Endothelial cell of umbilical vein (primary cell): ENCODE measurements around the gene MAX. TPM values are rescaled to one million over a fixed set of nuclear protein-coding genes. Genes with fewer than 3 reads are reported as not detected.
"Not testable (repeated sequence)": the region's sequence is repeated elsewhere in the genome, so short reads cannot be mapped to it uniquely, and the experiment has no call there.

Experiments
- BruUV-seq: library from RNA; stranded (reverse); fragments of 400-500 nt; replicated peaks from 2 replicates; lab custom pipeline; 2021; lab: Mats Ljungman, UMichigan
- CTCF ChIA-PET: fragments of 300-600, 350-600 bp; sonication (Branson Sonifier 250); formaldehyde crosslinking; loops from one replicate; lab custom pipeline; 2021; ENCODE audit warnings: antibody characterized with exemption, inconsistent platforms; lab: Charles Lee
- POLR2A ChIA-PET: fragments of 300-600, 350-600 bp; sonication (Branson Sonifier 250); formaldehyde crosslinking; loops from one replicate; lab custom pipeline; 2021; ENCODE audit warnings: antibody characterized with exemption, inconsistent platforms; lab: Charles Lee
- DNase-seq: peaks from one replicate; pipeline ENCODE4 v3.0.0-alpha.2; 2011; ENCODE audit warnings: low read depth, low spot score
- FAIRE-seq: peaks from 2 replicates; lab custom pipeline; 2011; peaks lifted over from hg19 to GRCh38; lab: Jason Lieb, UNC
- H2AFZ ChIP-seq: 2 replicates; pipeline ENCODE4 v1.6.0; 2012; ENCODE audit warnings: low read depth, low read length, control low read depth, inconsistent platforms
- H3K27ac ChIP-seq: 2 replicates; pipeline ENCODE4 v1.5.1; 2011; ENCODE audit warnings: low read depth, mild to moderate bottlenecking, control low read depth, low read length, moderate library complexity; ENCODE audit not compliant: insufficient read depth
- H3K27me3 ChIP-seq, 2 experiments: 2 replicates each; pipeline versions ENCODE4 v1.6.0 to v1.6.1; 2011; ENCODE audit warnings: low read length in 2 of 2, mixed read lengths in 1 of 2; ENCODE audit not compliant: control insufficient read depth in 2 of 2, insufficient read depth in 2 of 2
- H3K36me3 ChIP-seq, 2 experiments: 2 replicates in 1 of 2; 3 replicates in 1 of 2; pipeline ENCODE4 v1.5.1; 2011; ENCODE audit warnings: low read length in 2 of 2, mild to moderate bottlenecking in 1 of 2, moderate library complexity in 1 of 2; ENCODE audit not compliant: control insufficient read depth in 2 of 2, insufficient read depth in 2 of 2; ENCODE audit errors: extremely low read depth in 1 of 2
- H3K4me1 ChIP-seq: 3 replicates; pipeline ENCODE4 v1.5.1; 2011; ENCODE audit warnings: mild to moderate bottlenecking, low read length; ENCODE audit not compliant: control insufficient read depth, insufficient read depth; ENCODE audit errors: extremely low read depth
- H3K4me2 ChIP-seq: 2 replicates; pipeline ENCODE4 v1.6.1; 2011; ENCODE audit warnings: low read length, control low read depth, mixed read lengths; ENCODE audit not compliant: insufficient read depth
- H3K4me3 ChIP-seq, 3 experiments: fragments of 200-600 bp in 1 of 3; sonication (generic), shearing (Covaris generic) in 1 of 3; replicated peaks in 1 of 3; 2 replicates each; pipeline ENCODE4 v1.5.1; 2011 to 2016; ENCODE audit warnings: control low read depth in 3 of 3, low read length in 3 of 3, mild to moderate bottlenecking in 2 of 3, inconsistent platforms in 1 of 3, low read depth in 1 of 3, moderate library complexity in 1 of 3; ENCODE audit not compliant: insufficient read depth in 1 of 3
- H3K79me2 ChIP-seq: 2 replicates; pipeline ENCODE4 v1.6.0; 2012; ENCODE audit warnings: low read length, inconsistent platforms; ENCODE audit not compliant: control insufficient read depth, insufficient read depth
- H3K9ac ChIP-seq: replicated peaks from 2 replicates; pipeline ENCODE3; 2011; ENCODE audit warnings: low read length, control low read depth; ENCODE audit not compliant: insufficient read depth; ENCODE audit errors: extremely low read depth
- H3K9me1 ChIP-seq: replicated peaks from 3 replicates; pipeline ENCODE4 v1.6.0; 2011; ENCODE audit warnings: mild to moderate bottlenecking, low read length; ENCODE audit not compliant: control insufficient read depth, insufficient read depth; ENCODE audit errors: extremely low read depth
- H3K9me3 ChIP-seq: replicated peaks from 2 replicates; pipeline ENCODE4 v1.5.1; 2012; ENCODE audit warnings: low read length, inconsistent platforms; ENCODE audit not compliant: control insufficient read depth, insufficient read depth
- H4K20me1 ChIP-seq: replicated peaks from 2 replicates; pipeline ENCODE3; 2011; ENCODE audit warnings: mild to moderate bottlenecking, low read length; ENCODE audit not compliant: control insufficient read depth, insufficient read depth; ENCODE audit errors: extremely low read depth
- EZH2 ChIP-seq: IDR thresholded peaks from 2 replicates; pipeline ENCODE4 v1.6.1; 2012; ENCODE audit warnings: borderline replicate concordance, low read depth, mild to moderate bottlenecking, moderate library complexity, low read length, inconsistent platforms; ENCODE audit not compliant: severe bottlenecking
- FOS ChIP-seq: IDR thresholded peaks from 2 replicates; pipeline ENCODE4 v1.6.1; 2011; ENCODE audit warnings: mild to moderate bottlenecking, low read length, moderate library complexity, borderline replicate concordance; ENCODE audit not compliant: insufficient read depth
- GATA2 ChIP-seq: IDR thresholded peaks from 2 replicates; pipeline ENCODE4 v1.7.0; 2011; ENCODE audit warnings: low read depth, mild to moderate bottlenecking, moderate library complexity, mixed read lengths, low read length; ENCODE audit not compliant: insufficient read length, insufficient read depth
- JUN ChIP-seq: IDR thresholded peaks from 2 replicates; pipeline ENCODE4 v1.6.1; 2011; ENCODE audit warnings: borderline replicate concordance, low read depth; ENCODE audit not compliant: insufficient read length, insufficient read depth
- MYC ChIP-seq: IDR thresholded peaks from one replicate; pipeline ENCODE4 v1.6.1; 2011; ENCODE audit warnings: mild to moderate bottlenecking, low read depth, low read length
- POLR2A ChIP-seq: IDR thresholded peaks from 2 replicates; pipeline ENCODE4 v1.6.1; 2012; ENCODE audit warnings: low read depth, mild to moderate bottlenecking, control low read depth, low read length
- POLR2AphosphoS5 ChIP-seq: IDR thresholded peaks from 2 replicates; pipeline ENCODE4 v1.6.1; 2012; ENCODE audit warnings: low read depth, mild to moderate bottlenecking, control low read depth, low read length, moderate library complexity; ENCODE audit not compliant: insufficient read depth
- dilution Hi-C: fragments of 300-500 bp; cut with MboI; formaldehyde crosslinking; loops from one replicate; pipeline ENCODE4 v1.15.0; 2019; ENCODE audit warnings: low sequenced_read_pairs; ENCODE audit not compliant: extremely low pct_ligation_motif_present
- intact Hi-C: fragments of 100-400 bp; cut with micrococcal nuclease; formaldehyde crosslinking; loops from one replicate; pipeline ENCODE4 v1.10.0; 2022
- polyA plus RNA-seq, 4 experiments: library from polyadenylated mRNA; depleted of rRNA in 3 of 4; stranded (reverse) in 3 of 4; unstranded in 1 of 4; fragments of >200 nt; gene quantifications; 2 replicates each; pipeline versions ENCODE4 v1.2.1 to v1.2.3, GENCODE V29; 2011 to 2012; ENCODE audit warnings: missing spikeins in 1 of 4
- total RNA-seq: library from RNA; stranded (reverse); gene quantifications from 2 replicates; pipeline ENCODE4 v1.2.3, GENCODE V29; 2021
- TF ChIP-seq, protein P1 (sequence below), 2 donors: IDR thresholded peaks; 1 replicate in 1 of 2; 2 replicates in 1 of 2; pipeline ENCODE4 v1.5.1; 2011; ENCODE audit warnings: low read length in 2 of 2, mild to moderate bottlenecking in 2 of 2, moderate library complexity in 2 of 2, control low read depth in 1 of 2, inconsistent platforms in 1 of 2, low read depth in 1 of 2; ENCODE audit not compliant: insufficient read depth in 1 of 2; ENCODE audit errors: extremely low read depth in 1 of 2
- TF ChIP-seq, protein P2 (sequence below): IDR thresholded peaks from 2 replicates; pipeline ENCODE4 v1.6.1; 2011; ENCODE audit not compliant: insufficient read depth, insufficient read length

MAX gene
- total and polyA plus RNA-seq, 2 donors (not counting 3 experiments of a cell fraction or from before 2014, with no cell fraction given): 70.1 to 79.5 TPM

DNA sequence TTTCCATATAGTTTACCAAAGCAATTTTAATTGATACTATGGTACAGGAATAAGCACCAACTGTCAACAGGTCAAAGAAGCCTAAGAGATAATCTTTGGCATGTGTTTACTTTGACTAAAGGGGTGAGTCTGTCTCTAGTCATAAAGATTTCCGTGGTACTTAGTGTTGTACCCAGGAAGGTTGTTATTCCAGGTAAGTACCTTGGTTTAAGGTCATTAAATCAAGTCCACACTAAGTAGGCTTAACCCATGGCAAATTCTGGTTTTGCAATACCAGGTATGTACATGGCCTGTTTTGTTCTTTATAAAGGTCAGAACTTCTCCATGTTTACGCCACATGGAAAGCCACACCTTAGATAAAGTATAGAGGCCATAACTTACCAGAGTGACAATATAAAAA, 10.0 kb downstream of the MAX start:
- TF ChIP-seq JUN: no peak
- TF ChIP-seq, protein P1, sequence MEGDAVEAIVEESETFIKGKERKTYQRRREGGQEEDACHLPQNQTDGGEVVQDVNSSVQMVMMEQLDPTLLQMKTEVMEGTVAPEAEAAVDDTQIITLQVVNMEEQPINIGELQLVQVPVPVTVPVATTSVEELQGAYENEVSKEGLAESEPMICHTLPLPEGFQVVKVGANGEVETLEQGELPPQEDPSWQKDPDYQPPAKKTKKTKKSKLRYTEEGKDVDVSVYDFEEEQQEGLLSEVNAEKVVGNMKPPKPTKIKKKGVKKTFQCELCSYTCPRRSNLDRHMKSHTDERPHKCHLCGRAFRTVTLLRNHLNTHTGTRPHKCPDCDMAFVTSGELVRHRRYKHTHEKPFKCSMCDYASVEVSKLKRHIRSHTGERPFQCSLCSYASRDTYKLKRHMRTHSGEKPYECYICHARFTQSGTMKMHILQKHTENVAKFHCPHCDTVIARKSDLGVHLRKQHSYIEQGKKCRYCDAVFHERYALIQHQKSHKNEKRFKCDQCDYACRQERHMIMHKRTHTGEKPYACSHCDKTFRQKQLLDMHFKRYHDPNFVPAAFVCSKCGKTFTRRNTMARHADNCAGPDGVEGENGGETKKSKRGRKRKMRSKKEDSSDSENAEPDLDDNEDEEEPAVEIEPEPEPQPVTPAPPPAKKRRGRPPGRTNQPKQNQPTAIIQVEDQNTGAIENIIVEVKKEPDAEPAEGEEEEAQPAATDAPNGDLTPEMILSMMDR (IDR thresholded peaks at IDR 0.05; ENCODE audit: extremely low read depth in 1 of 2, insufficient read depth in 1 of 2, low read depth in 1 of 2, low read length in 2 of 2): no peak
- TF ChIP-seq GATA2: no peak
- no peak for TF ChIP-seq FOS
- no peak for TF ChIP-seq POLR2AphosphoS5
- no peak for TF ChIP-seq MYC
- TF ChIP-seq EZH2: no peak
- TF ChIP-seq POLR2A: no peak
- TF ChIP-seq, protein P2, sequence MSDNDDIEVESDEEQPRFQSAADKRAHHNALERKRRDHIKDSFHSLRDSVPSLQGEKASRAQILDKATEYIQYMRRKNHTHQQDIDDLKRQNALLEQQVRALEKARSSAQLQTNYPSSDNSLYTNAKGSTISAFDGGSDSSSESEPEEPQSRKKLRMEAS: no peak
- intact Hi-C loops: no loop called here
- H3K27ac ChIP-seq: no peak overlapping the region
- no peak for DNase-seq
- no peak overlapping the region for H3K9ac ChIP-seq
- H3K79me2 ChIP-seq: peaks cover 37% of the 10 kb centered on the region
- no peaks in the 10 kb centered on the region for H3K27me3 ChIP-seq
- BruUV-seq: no TSS peak
- H3K4me3 ChIP-seq: no peak overlapping the region
- H3K4me2 ChIP-seq: no peak overlapping the region
- H3K4me1 ChIP-seq: no peaks in the 10 kb centered on the region
- CTCF ChIA-PET: interaction anchor here (0.6 kb wide), 1 partner anchor 10 kb away, joined by 3 read pairs; no protein-coding TSS in a partner anchor
- POLR2A ChIA-PET: no interaction called here
- FAIRE-seq: no peak
- peaks cover 2% of the 10 kb centered on the region for H3K9me1 ChIP-seq
- H4K20me1 ChIP-seq: peaks cover 5% of the 10 kb centered on the region
- no peak overlapping the region for H2AFZ ChIP-seq
- dilution Hi-C loops: no loop called here
- no peaks in the 10 kb centered on the region for H3K9me3 ChIP-seq
- H3K36me3 ChIP-seq: peaks cover 38% of the 10 kb centered on the region in 2 experiments

DNA sequence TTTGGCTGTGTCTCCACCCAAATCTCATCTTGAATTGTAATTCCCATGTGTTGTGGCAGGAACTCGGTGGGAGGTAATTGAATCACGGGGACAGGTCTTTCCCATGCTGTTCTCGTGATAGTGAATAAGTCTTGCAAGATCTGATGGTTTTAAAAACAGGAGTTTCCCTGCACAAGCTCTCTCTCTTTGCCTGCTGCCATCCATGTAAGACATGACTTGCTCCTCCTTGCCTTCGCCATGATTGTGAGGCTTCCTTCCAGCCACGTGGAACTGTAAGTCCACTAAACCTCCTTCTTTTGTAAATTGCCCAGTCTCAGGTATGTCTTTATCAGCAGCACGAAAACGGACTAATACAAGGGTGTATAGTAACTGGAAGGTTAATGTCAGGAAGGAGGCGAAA, 14.5 kb downstream of the MAX start:
- H3K36me3 ChIP-seq: peaks cover 35 to 38% of the 10 kb centered on the region in 2 experiments
- POLR2A ChIA-PET, CTCF ChIA-PET: not testable (repeated sequence)

DNA sequence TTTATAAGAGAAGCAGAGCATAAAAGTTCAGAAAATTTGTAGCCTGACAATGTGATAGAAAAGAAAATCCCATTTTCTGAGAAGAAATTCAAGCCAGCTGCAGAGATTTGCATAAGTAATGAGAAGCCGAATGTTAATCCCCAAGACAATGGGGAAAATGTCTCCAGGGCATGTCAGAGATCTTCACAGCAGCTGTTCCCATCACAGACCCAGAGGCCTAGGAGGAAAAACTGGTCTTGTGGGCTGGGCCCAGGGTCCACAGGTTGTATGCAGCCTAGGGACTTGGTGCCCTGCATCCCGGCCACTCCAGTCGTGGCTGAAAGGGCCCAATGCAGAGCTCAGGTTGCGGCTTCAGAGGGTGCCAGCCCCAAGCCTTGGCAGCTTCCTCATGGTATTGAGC, 15.6 kb downstream of the MAX start:
- H3K27me3 ChIP-seq, H3K27ac ChIP-seq, BruUV-seq, H3K9ac ChIP-seq, H3K9me3 ChIP-seq, FAIRE-seq, intact Hi-C loops, POLR2A ChIA-PET, dilution Hi-C loops, H2AFZ ChIP-seq, DNase-seq, H4K20me1 ChIP-seq, H3K9me1 ChIP-seq, H3K4me3 ChIP-seq, CTCF ChIA-PET, H3K4me2 ChIP-seq, H3K4me1 ChIP-seq: not testable (repeated sequence)
- H3K36me3 ChIP-seq: peaks cover 31 to 37% of the 10 kb centered on the region in 2 experiments
- peaks cover 18% of the 10 kb centered on the region for H3K79me2 ChIP-seq

More for the DNA sequence above, 14.5 kb downstream of the MAX start:
- H3K9me1 ChIP-seq, H2AFZ ChIP-seq, BruUV-seq, DNase-seq, H3K27me3 ChIP-seq, H3K79me2 ChIP-seq, H3K4me3 ChIP-seq, H3K4me2 ChIP-seq, H3K9me3 ChIP-seq, H3K27ac ChIP-seq, dilution Hi-C loops, intact Hi-C loops, FAIRE-seq, H4K20me1 ChIP-seq, H3K4me1 ChIP-seq, H3K9ac ChIP-seq: not testable (repeated sequence)
